ENCODE results near the gene RAB3IL1.
A peak's percentile ranks its signal among the peaks of the same experiment; 100 is the strongest.

DNA sequence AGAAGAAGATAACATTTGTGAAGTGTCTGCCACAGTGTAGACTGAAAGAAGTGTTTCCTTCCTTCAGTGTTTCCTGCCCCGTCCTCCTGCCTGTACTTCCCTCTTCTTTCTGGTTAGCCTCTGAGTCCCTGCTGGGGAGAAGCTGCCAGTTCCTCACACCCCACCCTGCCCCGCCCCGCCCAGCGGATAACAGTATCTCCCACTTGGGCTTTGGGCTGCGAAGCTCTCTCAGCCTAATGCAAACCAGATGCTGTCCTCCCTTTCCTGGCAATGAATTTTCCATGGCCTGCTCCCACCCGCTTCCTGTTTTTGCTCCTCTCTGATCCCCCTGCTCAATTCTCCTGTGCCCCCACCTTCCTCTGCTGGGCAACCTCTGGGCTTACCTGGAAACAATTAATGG lies 5.2 kb upstream of the RAB3IL1 start:
- TF ChIP-seq, protein P1, sequence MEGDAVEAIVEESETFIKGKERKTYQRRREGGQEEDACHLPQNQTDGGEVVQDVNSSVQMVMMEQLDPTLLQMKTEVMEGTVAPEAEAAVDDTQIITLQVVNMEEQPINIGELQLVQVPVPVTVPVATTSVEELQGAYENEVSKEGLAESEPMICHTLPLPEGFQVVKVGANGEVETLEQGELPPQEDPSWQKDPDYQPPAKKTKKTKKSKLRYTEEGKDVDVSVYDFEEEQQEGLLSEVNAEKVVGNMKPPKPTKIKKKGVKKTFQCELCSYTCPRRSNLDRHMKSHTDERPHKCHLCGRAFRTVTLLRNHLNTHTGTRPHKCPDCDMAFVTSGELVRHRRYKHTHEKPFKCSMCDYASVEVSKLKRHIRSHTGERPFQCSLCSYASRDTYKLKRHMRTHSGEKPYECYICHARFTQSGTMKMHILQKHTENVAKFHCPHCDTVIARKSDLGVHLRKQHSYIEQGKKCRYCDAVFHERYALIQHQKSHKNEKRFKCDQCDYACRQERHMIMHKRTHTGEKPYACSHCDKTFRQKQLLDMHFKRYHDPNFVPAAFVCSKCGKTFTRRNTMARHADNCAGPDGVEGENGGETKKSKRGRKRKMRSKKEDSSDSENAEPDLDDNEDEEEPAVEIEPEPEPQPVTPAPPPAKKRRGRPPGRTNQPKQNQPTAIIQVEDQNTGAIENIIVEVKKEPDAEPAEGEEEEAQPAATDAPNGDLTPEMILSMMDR (IDR thresholded peaks at IDR 0.05): no peak
- TF ChIP-seq EP300 (IDR thresholded peaks at IDR 0.05): no peak
- TF ChIP-seq POLR2AphosphoS5 (IDR thresholded peaks at IDR 0.05): peak; percentile 35 to 48
